Suprapubic skin (tissue), 4 donors: ENCODE results near the gene KRT15. TPM values are rescaled to one million over a fixed set of nuclear protein-coding genes. Genes with fewer than 3 reads are reported as not detected.
"Not testable (repeated sequence)": the region's sequence is repeated elsewhere in the genome, so short reads cannot be mapped to it uniquely, and the experiment has no call there.

Source experiments
- DNase-seq, 2 donors: peaks; one replicate each; pipeline ENCODE4 v3.0.0-alpha.2; 2019; ENCODE audit warnings: low spot score in 2 of 2
- H3K27ac ChIP-seq: fragments of 200-600 bp; sonication (generic); one replicate; pipeline ENCODE4 v1.5.1; 2019
- H3K27me3 ChIP-seq: fragments of 200-600 bp; sonication (generic); one replicate; pipeline ENCODE4 v1.5.1; 2019
- H3K36me3 ChIP-seq: fragments of 200-600 bp; sonication (generic); one replicate; pipeline ENCODE4 v1.5.1; 2019
- H3K4me1 ChIP-seq: fragments of 200-600 bp; sonication (generic); one replicate; pipeline ENCODE4 v1.5.1; 2019
- H3K4me3 ChIP-seq: fragments of 200-600 bp; sonication (generic); one replicate; pipeline ENCODE4 v1.5.1; 2019; ENCODE audit warnings: mild to moderate bottlenecking
- H3K9me3 ChIP-seq: fragments of 200-600 bp; sonication (generic); one replicate; pipeline ENCODE4 v1.5.1; 2019
- EP300 ChIP-seq: sonication (generic); formaldehyde crosslinking; IDR thresholded peaks from one replicate; pipeline ENCODE4 v1.6.1; 2017; ENCODE audit warnings: antibody characterized with exemption
- POLR2A ChIP-seq, 2 donors: fragments of 450-650 bp; IDR thresholded peaks; one replicate each; pipeline ENCODE4 v1.6.1; 2017; ENCODE audit warnings: antibody characterized with exemption in 2 of 2, mild to moderate bottlenecking in 2 of 2, moderate library complexity in 2 of 2
- POLR2AphosphoS5 ChIP-seq, 3 donors: sonication (generic); formaldehyde crosslinking; IDR thresholded peaks; one replicate each; pipeline ENCODE4 v1.6.1; 2017; ENCODE audit warnings: antibody characterized with exemption in 3 of 3
- WGBS: methylation state at CpG from one replicate; pipeline ENCODE4 v1.1.5; 2018; 5-methylcytosine and 5-hydroxymethylcytosine counted together
- total RNA-seq, 4 donors: library from RNA; depleted of rRNA; stranded (reverse); fragments of >200 nt; gene quantifications; one replicate each; pipeline ENCODE4 v1.1.0, GENCODE V29; 2016
- TF ChIP-seq, protein P1 (sequence below), 2 donors: fragments of 200-600 bp in 1 of 2; fragments of 450-650 bp in 1 of 2; sonication (generic) in 1 of 2; IDR thresholded peaks; one replicate each; pipeline ENCODE4 v1.5.1; 2016 to 2019; ENCODE audit warnings: antibody characterized with exemption in 2 of 2, mild to moderate bottlenecking in 1 of 2, moderate library complexity in 1 of 2

Gene KRT15
- total RNA-seq, 4 donors from 2014 or later = 690 to 2,507 (median 1,431) TPM

GRCh38 chr17:41547378-41547841 lies 28.7 kb upstream of the KRT15 start:
- no peaks in the 10 kb centered on the region for H3K9me3 ChIP-seq
- no peaks in the 10 kb centered on the region for H3K27me3 ChIP-seq
- H3K27ac ChIP-seq = peak overlapping the region; percentile 80
- peaks cover 24% of the 10 kb centered on the region for H3K4me1 ChIP-seq
- no peak for DNase-seq
- TF ChIP-seq POLR2A (IDR thresholded peaks at IDR 0.05) (no peak), EP300 (no peak), POLR2AphosphoS5 (IDR thresholded peaks at IDR 0.05) (no peak)
- TF ChIP-seq, protein P1, sequence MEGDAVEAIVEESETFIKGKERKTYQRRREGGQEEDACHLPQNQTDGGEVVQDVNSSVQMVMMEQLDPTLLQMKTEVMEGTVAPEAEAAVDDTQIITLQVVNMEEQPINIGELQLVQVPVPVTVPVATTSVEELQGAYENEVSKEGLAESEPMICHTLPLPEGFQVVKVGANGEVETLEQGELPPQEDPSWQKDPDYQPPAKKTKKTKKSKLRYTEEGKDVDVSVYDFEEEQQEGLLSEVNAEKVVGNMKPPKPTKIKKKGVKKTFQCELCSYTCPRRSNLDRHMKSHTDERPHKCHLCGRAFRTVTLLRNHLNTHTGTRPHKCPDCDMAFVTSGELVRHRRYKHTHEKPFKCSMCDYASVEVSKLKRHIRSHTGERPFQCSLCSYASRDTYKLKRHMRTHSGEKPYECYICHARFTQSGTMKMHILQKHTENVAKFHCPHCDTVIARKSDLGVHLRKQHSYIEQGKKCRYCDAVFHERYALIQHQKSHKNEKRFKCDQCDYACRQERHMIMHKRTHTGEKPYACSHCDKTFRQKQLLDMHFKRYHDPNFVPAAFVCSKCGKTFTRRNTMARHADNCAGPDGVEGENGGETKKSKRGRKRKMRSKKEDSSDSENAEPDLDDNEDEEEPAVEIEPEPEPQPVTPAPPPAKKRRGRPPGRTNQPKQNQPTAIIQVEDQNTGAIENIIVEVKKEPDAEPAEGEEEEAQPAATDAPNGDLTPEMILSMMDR (IDR thresholded peaks at IDR 0.05) = no peak
- WGBS = 78% methylated on average over 7 of the region's 9 CpGs
- no peak overlapping the region for H3K4me3 ChIP-seq
- H3K36me3 ChIP-seq = no peaks in the 10 kb centered on the region

GRCh38 chr17:41546819-41547218 lies 28.1 kb upstream of the KRT15 start:
- Histone ChIP-seq H3K4me1 (peaks cover 24% of the 10 kb centered on the region), H3K9me3 (no peaks in the 10 kb centered on the region), H3K27me3 (no peaks in the 10 kb centered on the region), H3K27ac (no peak overlapping the region), H3K4me3 (no peak overlapping the region), H3K36me3 (no peaks in the 10 kb centered on the region)
- DNase-seq = no peak
- TF ChIP-seq POLR2A (IDR thresholded peaks at IDR 0.05) (no peak), POLR2AphosphoS5 (IDR thresholded peaks at IDR 0.05) (no peak), EP300 (no peak)
- TF ChIP-seq, protein P1 (IDR thresholded peaks at IDR 0.05) = no peak
- WGBS = 100% methylated on average over 3 of the region's 3 CpGs

DNA sequence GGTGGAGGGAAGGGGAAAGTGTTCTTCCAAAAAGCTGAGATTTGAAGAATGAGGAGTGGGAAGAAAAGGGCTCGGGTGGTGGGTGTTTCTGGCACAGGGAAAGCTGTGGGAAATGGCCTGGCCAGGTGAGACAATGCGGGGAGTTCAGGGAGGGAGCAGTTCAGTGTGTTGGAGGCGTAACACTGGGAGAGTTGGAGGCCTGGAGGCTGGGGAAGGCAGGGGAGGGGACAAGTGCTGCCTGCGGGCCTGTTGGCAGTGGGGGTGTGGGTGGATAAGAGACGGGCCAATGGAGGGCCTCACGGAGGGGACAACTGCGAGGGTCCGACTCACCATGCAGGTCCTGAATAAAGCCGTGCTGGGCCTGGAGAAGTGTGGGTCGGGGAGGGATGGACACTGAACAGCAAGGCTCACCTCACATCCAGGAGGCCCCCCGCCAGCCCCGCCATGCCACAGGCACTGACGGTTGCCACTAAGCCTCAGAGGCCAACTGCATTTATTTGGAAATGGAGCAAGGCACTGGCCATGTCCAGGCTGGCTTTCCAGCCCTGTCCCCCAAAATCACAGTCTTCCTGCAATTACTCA lies 27.2 kb upstream of the KRT15 start:
- no peak for DNase-seq
- H3K9me3 ChIP-seq = no peaks in the 10 kb centered on the region
- no peaks in the 10 kb centered on the region for H3K36me3 ChIP-seq
- no peak for TF ChIP-seq POLR2AphosphoS5 (IDR thresholded peaks at IDR 0.05)
- no peak for TF ChIP-seq POLR2A (IDR thresholded peaks at IDR 0.05)
- TF ChIP-seq EP300 = no peak
- TF ChIP-seq, protein P1 (IDR thresholded peaks at IDR 0.05) = no peak
- WGBS = 81% methylated on average over 13 of the region's 13 CpGs
- no peak overlapping the region for H3K27ac ChIP-seq
- H3K4me3 ChIP-seq = no peak overlapping the region
- H3K4me1 ChIP-seq = peaks cover 24% of the 10 kb centered on the region
- no peaks in the 10 kb centered on the region for H3K27me3 ChIP-seq

DNA sequence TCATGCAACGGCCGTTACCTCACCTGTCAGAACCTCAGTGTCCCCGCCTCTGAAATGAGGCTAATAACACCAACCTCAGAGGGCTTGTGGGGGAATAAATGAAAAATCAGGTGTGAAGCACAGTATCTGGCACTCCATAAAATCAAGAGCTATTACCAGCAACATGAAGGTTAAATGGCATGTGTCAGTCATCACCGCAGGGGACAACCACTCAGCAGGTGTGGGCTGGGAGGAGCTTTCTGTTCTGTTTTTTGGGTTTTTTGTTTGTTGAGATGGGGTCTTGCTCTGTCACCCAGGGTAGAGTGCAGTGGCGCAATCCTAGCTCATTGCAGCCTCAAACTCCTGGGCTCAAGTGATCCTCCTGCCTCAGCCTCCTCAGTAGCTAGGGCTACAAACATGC lies 26.2 kb upstream of the KRT15 start:
- Histone ChIP-seq H3K4me1 (peaks cover 24% of the 10 kb centered on the region), H3K27ac (no peak overlapping the region), H3K36me3 (no peaks in the 10 kb centered on the region), H3K27me3 (no peaks in the 10 kb centered on the region), H3K9me3 (no peaks in the 10 kb centered on the region), H3K4me3 (no peak overlapping the region)
- DNase-seq = no peak
- WGBS = 100% methylated on average over 1 of the region's 5 CpGs
- TF ChIP-seq EP300 = no peak
- TF ChIP-seq POLR2A (IDR thresholded peaks at IDR 0.05) = no peak
- no peak for TF ChIP-seq POLR2AphosphoS5 (IDR thresholded peaks at IDR 0.05)
- TF ChIP-seq, protein P1 (IDR thresholded peaks at IDR 0.05) = no peak

DNA sequence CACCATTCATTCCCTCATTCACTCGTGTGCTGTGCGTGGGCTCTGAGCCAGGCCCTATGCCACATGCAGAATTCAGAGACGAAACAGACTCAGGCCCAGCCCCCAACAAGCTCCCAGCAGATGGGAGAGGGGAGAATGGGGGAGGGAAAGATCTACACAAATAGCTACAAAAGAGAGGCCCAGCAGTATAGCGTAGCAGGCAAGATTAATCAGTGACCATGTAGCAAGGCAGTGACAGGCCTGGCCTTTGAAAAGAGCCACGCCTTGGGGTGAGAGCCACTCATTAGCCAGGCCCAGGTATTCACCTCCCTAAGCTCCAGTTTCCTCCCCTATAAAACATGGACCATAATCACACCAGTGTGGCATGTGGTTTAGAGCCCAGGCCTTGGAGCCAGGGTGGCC lies 25.8 kb upstream of the KRT15 start:
- Histone ChIP-seq H3K27ac (no peak overlapping the region), H3K27me3 (no peaks in the 10 kb centered on the region), H3K4me3 (no peak overlapping the region), H3K36me3 (no peaks in the 10 kb centered on the region), H3K4me1 (peaks cover 22% of the 10 kb centered on the region), H3K9me3 (no peaks in the 10 kb centered on the region)
- no peak for DNase-seq
- TF ChIP-seq, protein P1 (IDR thresholded peaks at IDR 0.05) = no peak
- TF ChIP-seq POLR2A (IDR thresholded peaks at IDR 0.05) (no peak), POLR2AphosphoS5 (IDR thresholded peaks at IDR 0.05) (no peak), EP300 (no peak)
- 45% methylated on average over 5 of the region's 5 CpGs for WGBS

DNA sequence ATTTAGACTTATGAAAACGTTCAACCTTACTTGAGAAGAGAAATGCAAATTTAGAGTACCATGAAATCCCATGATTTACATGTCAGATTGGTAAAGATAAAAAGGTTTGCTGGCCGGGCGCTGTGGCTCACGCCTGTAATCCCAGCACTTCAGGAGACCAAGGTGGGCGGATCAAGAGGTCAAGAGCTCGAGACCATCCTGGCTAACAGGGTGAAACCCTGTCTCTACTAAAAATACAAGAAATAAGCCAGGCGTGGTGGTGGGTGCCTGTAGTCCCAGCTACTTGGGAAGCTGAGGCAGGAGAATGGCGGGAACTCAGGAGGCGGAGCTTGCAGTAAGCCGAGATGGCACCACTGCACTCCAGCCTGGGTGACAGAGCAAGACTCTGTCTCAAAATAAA lies 24.1 kb upstream of the KRT15 start:
- not testable (repeated sequence) for H3K27me3 ChIP-seq, H3K9me3 ChIP-seq, DNase-seq, H3K27ac ChIP-seq, H3K4me3 ChIP-seq, H3K36me3 ChIP-seq, H3K4me1 ChIP-seq
- 84% methylated on average over 10 of the region's 10 CpGs for WGBS
